ENCODE results near the gene ADAM12.

ADAM12 gene

GRCh38 chr10:126081841-126082466 is 306.3 kb downstream of the ADAM12 start:
- FAIRE-seq (no peak), DNase-seq (ENCODE audit: insufficient read length, low spot score) (no peak)
- TF ChIP-seq POLR2A (IDR thresholded peaks at IDR 0.05; ENCODE audit: low read depth, low read length) = no peak

- peak; percentile 76 for FAIRE-seq
- no peak for TF ChIP-seq POLR2A (IDR thresholded peaks at IDR 0.05; ENCODE audit: low read depth, low read length)
- DNase-seq (ENCODE audit: insufficient read length, low spot score) = no peak
These were observed 307.3 kb downstream of the ADAM12 start for GRCh38 chr10:126080879-126081411.

GRCh38 chr10:126080291-126080825 is 307.9 kb downstream of the ADAM12 start:
- no peak for DNase-seq (ENCODE audit: insufficient read length, low spot score)
- TF ChIP-seq POLR2A (IDR thresholded peaks at IDR 0.05; ENCODE audit: low read depth, low read length) = no peak
- FAIRE-seq = no peak

GRCh38 chr10:126075009-126075408 is 313.3 kb downstream of the ADAM12 start:
- DNase-seq (ENCODE audit: insufficient read length, low spot score) = no peak
- no peak for FAIRE-seq
- TF ChIP-seq POLR2A (IDR thresholded peaks at IDR 0.05; ENCODE audit: low read depth, low read length) = no peak

GRCh38 chr10:126074291-126074690 is 314.0 kb downstream of the ADAM12 start:
- no peak for FAIRE-seq
- no peak for DNase-seq (ENCODE audit: insufficient read length, low spot score)
- TF ChIP-seq POLR2A (IDR thresholded peaks at IDR 0.05; ENCODE audit: low read depth, low read length) = no peak

- TF ChIP-seq POLR2A (IDR thresholded peaks at IDR 0.05; ENCODE audit: low read depth, low read length) = no peak
- FAIRE-seq (no peak), DNase-seq (ENCODE audit: insufficient read length, low spot score) (no peak)
These were observed 314.7 kb downstream of the ADAM12 start for GRCh38 chr10:126073606-126074005.

GRCh38 chr10:126072622-126073021 is 315.7 kb downstream of the ADAM12 start:
- FAIRE-seq (no peak), DNase-seq (ENCODE audit: insufficient read length, low spot score) (no peak)
- no peak for TF ChIP-seq POLR2A (IDR thresholded peaks at IDR 0.05; ENCODE audit: low read depth, low read length)

- no peak for TF ChIP-seq POLR2A (IDR thresholded peaks at IDR 0.05; ENCODE audit: low read depth, low read length)
These were observed 317.6 kb downstream of the ADAM12 start for GRCh38 chr10:126070476-126071215.

GRCh38 chr10:126068322-126068721 is 320.0 kb downstream of the ADAM12 start:
- no peak for FAIRE-seq
- TF ChIP-seq POLR2A (IDR thresholded peaks at IDR 0.05; ENCODE audit: low read depth, low read length) = no peak
- DNase-seq (ENCODE audit: insufficient read length, low spot score) = no peak

More at GRCh38 chr10:126070476-126071215, 317.6 kb downstream of the ADAM12 start:
- DNase-seq (ENCODE audit: insufficient read length, low spot score) = no peak
- FAIRE-seq = no peak

- FAIRE-seq (no peak), DNase-seq (ENCODE audit: insufficient read length, low spot score) (no peak)
- no peak for TF ChIP-seq POLR2A (IDR thresholded peaks at IDR 0.05; ENCODE audit: low read depth, low read length)
These were observed 321.8 kb downstream of the ADAM12 start for GRCh38 chr10:126066456-126066855.

GRCh38 chr10:126065751-126066377 is 322.4 kb downstream of the ADAM12 start:
- no peak for TF ChIP-seq POLR2A (IDR thresholded peaks at IDR 0.05; ENCODE audit: low read depth, low read length)
- FAIRE-seq (no peak), DNase-seq (ENCODE audit: insufficient read length, low spot score) (no peak)

- FAIRE-seq (no peak), DNase-seq (ENCODE audit: insufficient read length, low spot score) (no peak)
- TF ChIP-seq POLR2A (IDR thresholded peaks at IDR 0.05; ENCODE audit: low read depth, low read length) = no peak
These were observed 323.8 kb downstream of the ADAM12 start for GRCh38 chr10:126064512-126064911.

- DNase-seq (ENCODE audit: insufficient read length, low spot score) (no peak), FAIRE-seq (peak; percentile 64)
- TF ChIP-seq POLR2A (IDR thresholded peaks at IDR 0.05; ENCODE audit: low read depth, low read length) = no peak
These were observed 324.9 kb downstream of the ADAM12 start for GRCh38 chr10:126063353-126063791.

Data from H54 (cell line).